Spleen (tissue), 11 donors: Measurements from ENCODE around the gene FAM83C. TPM values are rescaled to one million over a fixed set of nuclear protein-coding genes. Genes with fewer than 3 reads are reported as not detected.

Experiments used
- DNase-seq: peaks from one replicate; pipeline ENCODE4 v3.0.0-alpha.2; 2020
- H3K27ac ChIP-seq, 8 donors: fragments of 200-600 bp; sonication (generic) in 7 of 8; 1 replicate in 4 of 8; 2 replicates in 4 of 8; pipeline versions ENCODE4 v1.5.0 to v1.8.0; 2016 to 2021; ENCODE audit warnings: inconsistent platforms in 4 of 8, mild to moderate bottlenecking in 4 of 8, moderate library complexity in 1 of 8
- H3K27me3 ChIP-seq, 7 donors: fragments of 200-600 bp; sonication (generic) in 6 of 7; replicated peaks in 1 of 7; 1 replicate in 4 of 7; 2 replicates in 3 of 7; pipeline versions ENCODE4 v1.5.0 to v1.8.0; 2016 to 2021; ENCODE audit warnings: inconsistent platforms in 3 of 7, mild to moderate bottlenecking in 1 of 7
- H3K36me3 ChIP-seq, 6 donors: fragments of 200-600 bp; sonication (generic) in 5 of 6; 1 replicate in 4 of 6; 2 replicates in 2 of 6; pipeline versions ENCODE4 v1.5.0 to v1.8.0; 2016 to 2021; ENCODE audit warnings: inconsistent platforms in 2 of 6
- H3K4me1 ChIP-seq, 6 donors: fragments of 200-600 bp; sonication (generic) in 5 of 6; 1 replicate in 3 of 6; 2 replicates in 3 of 6; pipeline versions ENCODE4 v1.5.0 to v1.8.0; 2016 to 2021; ENCODE audit warnings: inconsistent platforms in 3 of 6
- H3K4me3 ChIP-seq, 8 donors: fragments of 200-600 bp; sonication (generic) in 7 of 8; 1 replicate in 4 of 8; 2 replicates in 4 of 8; pipeline versions ENCODE4 v1.5.0 to v1.8.0; 2016 to 2021; ENCODE audit warnings: inconsistent platforms in 4 of 8, mild to moderate bottlenecking in 4 of 8, moderate library complexity in 2 of 8
- H3K9me3 ChIP-seq, 8 donors: fragments of 200-600 bp; sonication (generic) in 7 of 8; 1 replicate in 4 of 8; 2 replicates in 4 of 8; pipeline versions ENCODE4 v1.5.0 to v1.8.0; 2016 to 2021; ENCODE audit warnings: inconsistent platforms in 4 of 8
- CTCF ChIP-seq, 11 experiments: fragments of 200-600 bp in 7 of 11; fragments of 450-650 bp in 4 of 11; sonication (generic) in 4 of 11; IDR thresholded peaks in 8 of 11; conservative IDR thresholded peaks in 3 of 11; 1 replicate in 7 of 11; 2 replicates in 4 of 11; pipeline versions ENCODE4 v1.4.0 to v1.8.0; 2016 to 2021; ENCODE audit warnings: antibody characterized with exemption in 11 of 11, inconsistent platforms in 4 of 11, mild to moderate bottlenecking in 1 of 11
- POLR2A ChIP-seq, 3 donors: fragments of 450-650 bp; IDR thresholded peaks; one replicate each; pipeline ENCODE4 v1.5.1; 2017; ENCODE audit warnings: antibody characterized with exemption in 3 of 3, mild to moderate bottlenecking in 1 of 3
- POLR2AphosphoS5 ChIP-seq, 3 donors: sonication (generic); formaldehyde crosslinking; IDR thresholded peaks; one replicate each; pipeline ENCODE4 v1.5.1; 2017; ENCODE audit warnings: antibody characterized with exemption in 3 of 3
- WGBS, 5 donors: extraction: QIAGEN DNeasy Blood & Tissue Kit in 3 of 5; methylation state at CpG; one replicate each; pipeline versions ENCODE4 v1.1.5 to v1.1.7; 2013 to 2018; 5-methylcytosine and 5-hydroxymethylcytosine counted together
- intact Hi-C: fragments of 100-400 bp; cut with DNase I; formaldehyde crosslinking; loops from one replicate; pipeline ENCODE4 v1.15.0; 2023; ENCODE audit warnings: low total_unique reads
- polyA plus RNA-seq, 3 donors: library from polyadenylated mRNA; stranded (reverse); fragments of 200-250 nt; gene quantifications; one replicate each; pipeline ENCODE4 v1.2.1, GENCODE V29; 2013
- total RNA-seq, 7 donors: library from RNA; depleted of rRNA in 3 of 7; stranded (reverse); fragments of >200 nt in 3 of 7; fragmentation: NEBNext Ultra II Directional in 4 of 7; extraction: Animal tissue kit (Norgen Biotek cat#: 25700) in 4 of 7; gene quantifications; one replicate each; pipeline versions ENCODE4 v1.1.0 to v1.2.1, GENCODE V29; 2016 to 2021
- donor health status: healthy with polysubstance abuse.
- donor health status: DM: no; HTN: no; CAD: no; lungs with moderate emphysema.
- donor health status: DM: no; HTN: no; CAD: no.
- donor health status: Bipolar disorder and iron deficiency.
- donor health status: healthy.
- donor health status: DM: no; HTN: no; CAD: no.
- donor health status: DM: yes; HTN: yes; CAD: no.

The FAM83C gene
- total and polyA plus RNA-seq, 10 donors: not detected

DNA sequence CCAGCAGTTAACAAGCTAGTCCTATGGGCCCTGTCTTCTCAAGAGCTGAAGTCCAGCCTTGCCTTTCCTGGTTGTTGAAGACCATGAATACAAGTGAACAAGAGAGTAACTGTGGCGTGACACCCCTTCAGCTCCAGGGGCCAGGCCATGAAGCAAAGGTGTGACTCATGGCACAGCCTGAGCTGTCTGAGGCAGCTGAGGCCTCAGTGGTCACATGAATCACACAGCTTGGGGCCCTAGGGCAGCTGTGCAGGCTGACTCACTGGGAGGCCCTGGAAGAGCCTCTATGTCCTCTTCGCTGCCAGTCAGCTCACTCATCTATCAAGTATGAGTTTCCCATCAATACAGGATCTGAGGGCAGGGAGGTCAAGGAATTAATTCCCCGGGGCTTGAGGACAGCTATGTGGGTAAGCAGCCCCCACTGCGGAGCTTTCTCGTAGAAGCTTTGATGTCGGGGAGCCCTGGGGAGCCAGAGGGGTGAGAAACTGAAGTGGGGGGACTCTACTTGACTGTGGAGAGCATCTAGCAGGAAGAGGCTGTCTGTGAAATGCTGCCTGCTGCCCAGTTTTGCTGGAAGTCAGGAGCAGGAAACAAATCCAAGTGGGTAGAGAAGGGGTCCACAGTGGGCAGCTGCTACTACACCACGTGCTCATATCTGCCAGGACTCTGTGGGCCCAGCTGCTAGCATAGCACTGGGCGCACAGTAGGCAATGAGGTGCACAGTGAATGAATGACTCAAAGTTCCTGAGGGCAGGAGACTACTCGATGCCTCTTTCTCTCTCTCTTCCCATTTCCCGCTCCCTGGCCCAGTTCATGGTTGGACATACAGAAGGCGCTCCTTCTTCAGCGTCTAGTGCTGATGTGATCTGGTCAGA, 13.7 kb upstream of the FAM83C start:
- TF ChIP-seq POLR2AphosphoS5 (IDR thresholded peaks at IDR 0.05) (no peak), CTCF (IDR thresholded peaks at IDR 0.05 in 8 of 11, conservative IDR thresholded peaks at IDR 0.05 in 3 of 11) (no peak), POLR2A (IDR thresholded peaks at IDR 0.05) (no peak)
- peaks cover 0 to 13% (median 7%) of the 10 kb centered on the region in 6 donors for H3K4me1 ChIP-seq
- no peak overlapping the region for H3K27ac ChIP-seq
- intact Hi-C loops: no loop called here
- no peak for DNase-seq
- H3K9me3 ChIP-seq: no peaks in the 10 kb centered on the region
- no peaks in the 10 kb centered on the region for H3K27me3 ChIP-seq
- H3K4me3 ChIP-seq: no peak overlapping the region
- H3K36me3 ChIP-seq: peaks cover 0 to 65% (median 6%) of the 10 kb centered on the region in 6 donors
- 86 to 93% (median 88%) methylated on average over 11 to 12 of the region's 12 CpGs for WGBS, 5 donors

- no peak for DNase-seq
- H3K4me1 ChIP-seq: peaks cover 0 to 13% (median 7%) of the 10 kb centered on the region in 6 donors
- H3K27ac ChIP-seq: no peak overlapping the region
- no peaks in the 10 kb centered on the region for H3K27me3 ChIP-seq
- TF ChIP-seq POLR2A (IDR thresholded peaks at IDR 0.05) (no peak), POLR2AphosphoS5 (IDR thresholded peaks at IDR 0.05) (no peak), CTCF (IDR thresholded peaks at IDR 0.05 in 8 of 11, conservative IDR thresholded peaks at IDR 0.05 in 3 of 11) (no peak)
- peaks cover 0 to 61% (median 6%) of the 10 kb centered on the region in 6 donors for H3K36me3 ChIP-seq
- H3K9me3 ChIP-seq: no peaks in the 10 kb centered on the region
- WGBS, 5 donors: 84 to 95% (median 89%) methylated on average over 6 of the region's 6 CpGs
- H3K4me3 ChIP-seq: no peak overlapping the region
- intact Hi-C loops: loop anchor here (5.0 kb wide), 1 partner anchor 142 kb away; no protein-coding TSS in a partner anchor
These were observed 12.7 kb upstream of the FAM83C start for GRCh38 chr20:35304956-35305355.

DNA sequence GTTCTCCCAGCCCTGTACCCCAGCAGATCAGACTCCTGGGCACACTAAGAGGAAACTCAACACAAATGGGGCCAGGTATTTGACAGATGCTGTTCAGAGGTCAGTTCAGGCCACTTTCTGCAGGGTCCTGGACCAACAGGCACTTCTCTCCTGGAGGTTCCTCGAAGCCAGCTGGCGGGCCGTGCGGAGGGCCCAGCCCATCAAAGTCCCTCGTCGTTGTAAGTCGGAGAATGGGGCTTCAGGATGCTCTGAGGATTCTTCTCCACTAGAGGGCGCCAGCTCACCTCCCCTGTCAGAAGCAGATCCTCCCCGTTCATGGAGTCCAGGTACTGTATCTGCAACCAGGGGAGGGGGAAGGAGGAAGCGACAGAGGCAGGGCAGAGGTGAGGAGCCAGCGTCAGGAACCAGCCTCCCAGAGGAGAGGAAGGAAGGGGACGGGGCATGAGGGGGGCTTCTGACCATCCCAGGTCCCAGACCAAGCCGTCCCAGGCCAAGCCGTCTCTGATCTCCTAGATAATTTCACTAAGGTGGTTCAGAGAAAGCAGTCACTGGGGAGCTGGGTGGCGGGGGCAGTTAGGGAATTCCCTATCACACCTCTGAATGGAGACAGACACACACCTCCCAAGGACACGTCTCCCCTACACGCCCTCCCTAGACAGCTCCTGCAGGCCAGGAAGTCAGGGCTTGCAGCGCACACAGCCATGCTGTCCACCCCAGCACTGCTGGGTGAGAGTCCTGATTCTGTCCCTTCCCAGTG, 11.7 kb upstream of the FAM83C start:
- H3K27ac ChIP-seq: no peak overlapping the region
- intact Hi-C loops: loop anchor here (5.0 kb wide), 1 partner anchor 143 kb away; no protein-coding TSS in a partner anchor

More for the DNA sequence above, 11.7 kb upstream of the FAM83C start:
- Histone ChIP-seq H3K9me3 (no peaks in the 10 kb centered on the region), H3K4me3 (no peak overlapping the region), H3K4me1 (peaks cover 0 to 13% (median 7%) of the 10 kb centered on the region in 6 donors), H3K36me3 (peaks cover 0 to 51% (median 5%) of the 10 kb centered on the region in 6 donors), H3K27me3 (no peaks in the 10 kb centered on the region)
- 22 to 56% (median 31%) methylated on average over 9 to 18 of the region's 18 CpGs for WGBS, 5 donors
- peak; percentile 77 to 96 (median 90) for TF ChIP-seq CTCF (IDR thresholded peaks at IDR 0.05 in 8 of 11, conservative IDR thresholded peaks at IDR 0.05 in 3 of 11)
- no peak for TF ChIP-seq POLR2AphosphoS5 (IDR thresholded peaks at IDR 0.05)
- no peak for TF ChIP-seq POLR2A (IDR thresholded peaks at IDR 0.05)
- peak; percentile 89 for DNase-seq
